Mammary epithelial cell (primary cell): Measurements from ENCODE around the gene TRAM2.

ENCODE experiments used
- EZH2 ChIP-seq: IDR thresholded peaks from 2 replicates; pipeline ENCODE4 v1.6.1; 2012; ENCODE audit warnings: low read length, inconsistent platforms, borderline replicate concordance
- TF ChIP-seq, protein P1 (sequence below), 2 donors: IDR thresholded peaks in 1 of 2; conservative IDR thresholded peaks in 1 of 2; 2 replicates each; pipeline ENCODE4 v1.5.1; 2011 to 2012; ENCODE audit warnings: inconsistent platforms in 2 of 2, low read length in 2 of 2, mild to moderate bottlenecking in 2 of 2, control low read depth in 1 of 2, low read depth in 1 of 2; ENCODE audit not compliant: insufficient read depth in 1 of 2; ENCODE audit errors: extremely low read depth in 1 of 2

DNA sequence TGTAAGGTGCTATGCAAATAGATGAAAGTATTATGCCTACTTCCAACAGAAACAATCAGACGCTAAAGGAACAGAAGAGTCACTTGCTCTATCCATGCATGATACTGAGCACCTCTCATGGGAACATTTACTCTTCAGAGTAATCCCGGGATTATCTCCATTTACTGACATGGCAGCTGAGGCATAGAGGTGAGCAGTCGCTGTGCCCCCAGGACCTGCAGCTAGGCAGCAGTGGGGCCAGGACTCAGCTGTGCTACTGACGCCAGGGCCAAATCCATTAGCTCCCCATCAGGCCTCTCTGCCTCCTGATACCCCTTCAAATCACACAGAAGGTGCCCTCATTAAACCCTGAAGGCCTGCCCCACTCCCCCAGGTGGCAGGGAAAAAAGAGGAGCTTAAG is 51.9 kb downstream of the TRAM2 start:
- TF ChIP-seq, protein P1, sequence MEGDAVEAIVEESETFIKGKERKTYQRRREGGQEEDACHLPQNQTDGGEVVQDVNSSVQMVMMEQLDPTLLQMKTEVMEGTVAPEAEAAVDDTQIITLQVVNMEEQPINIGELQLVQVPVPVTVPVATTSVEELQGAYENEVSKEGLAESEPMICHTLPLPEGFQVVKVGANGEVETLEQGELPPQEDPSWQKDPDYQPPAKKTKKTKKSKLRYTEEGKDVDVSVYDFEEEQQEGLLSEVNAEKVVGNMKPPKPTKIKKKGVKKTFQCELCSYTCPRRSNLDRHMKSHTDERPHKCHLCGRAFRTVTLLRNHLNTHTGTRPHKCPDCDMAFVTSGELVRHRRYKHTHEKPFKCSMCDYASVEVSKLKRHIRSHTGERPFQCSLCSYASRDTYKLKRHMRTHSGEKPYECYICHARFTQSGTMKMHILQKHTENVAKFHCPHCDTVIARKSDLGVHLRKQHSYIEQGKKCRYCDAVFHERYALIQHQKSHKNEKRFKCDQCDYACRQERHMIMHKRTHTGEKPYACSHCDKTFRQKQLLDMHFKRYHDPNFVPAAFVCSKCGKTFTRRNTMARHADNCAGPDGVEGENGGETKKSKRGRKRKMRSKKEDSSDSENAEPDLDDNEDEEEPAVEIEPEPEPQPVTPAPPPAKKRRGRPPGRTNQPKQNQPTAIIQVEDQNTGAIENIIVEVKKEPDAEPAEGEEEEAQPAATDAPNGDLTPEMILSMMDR (conservative IDR thresholded peaks at IDR 0.05 in 1 of 2, IDR thresholded peaks at IDR 0.05 in 1 of 2; ENCODE audit: extremely low read depth in 1 of 2, insufficient read depth in 1 of 2, low read depth in 1 of 2, low read length in 2 of 2): no peak
- TF ChIP-seq EZH2: no peak
